DND-41 (cell line): ENCODE measurements around the gene PKD1.

ENCODE experiments used
- ATAC-seq: fragments of 200-7000 bp; cut with Tn5 transposase; 3 replicates; pipeline ENCODE4 v1.9.1; 2021; ENCODE audit warnings: low read depth; ENCODE audit not compliant: insufficient read depth
- DNase-seq: peaks from one replicate; pipeline ENCODE4 v3.0.0-alpha.2; 2020
- H2AFZ ChIP-seq: 2 replicates; pipeline ENCODE4 v1.6.0; 2012; ENCODE audit warnings: low read depth, low read length
- H3K27ac ChIP-seq: 2 replicates; pipeline ENCODE4 v1.5.1; 2012; ENCODE audit warnings: low read length, inconsistent platforms
- H3K27me3 ChIP-seq: fragments of 200-600 bp; sonication (generic); 2 replicates; pipeline ENCODE4 v1.6.0; 2012; ENCODE audit warnings: low read length, mild to moderate bottlenecking, inconsistent platforms; ENCODE audit not compliant: insufficient read depth, poor library complexity
- H3K36me3 ChIP-seq: 2 replicates; pipeline ENCODE4 v1.5.1; 2012; ENCODE audit warnings: low read length, inconsistent platforms; ENCODE audit not compliant: insufficient read depth
- H3K4me1 ChIP-seq: 2 replicates; pipeline ENCODE4 v1.5.1; 2012; ENCODE audit warnings: mild to moderate bottlenecking, low read length; ENCODE audit not compliant: insufficient read depth
- H3K4me2 ChIP-seq: 2 replicates; pipeline ENCODE4 v1.6.0; 2012; ENCODE audit warnings: mild to moderate bottlenecking, moderate library complexity, low read length, inconsistent platforms; ENCODE audit not compliant: insufficient read depth
- H3K4me3 ChIP-seq, 2 experiments: fragments of 200-600 bp in 1 of 2; shearing (Covaris generic) in 1 of 2; 2 replicates each; pipeline ENCODE4 v1.5.1; 2012 to 2016; ENCODE audit warnings: inconsistent platforms in 2 of 2, low read length in 2 of 2, mild to moderate bottlenecking in 2 of 2, low read depth in 1 of 2, moderate library complexity in 1 of 2
- H3K79me2 ChIP-seq: 2 replicates; pipeline ENCODE4 v1.6.0; 2012; ENCODE audit warnings: low read length, inconsistent platforms; ENCODE audit not compliant: insufficient read depth
- H3K9ac ChIP-seq: 2 replicates; pipeline ENCODE4 v1.6.0; 2012; ENCODE audit warnings: low read depth, mild to moderate bottlenecking, inconsistent platforms, low read length, moderate library complexity
- H3K9me3 ChIP-seq: 2 replicates; pipeline ENCODE4 v1.5.1; 2012; ENCODE audit warnings: low read length, moderate library complexity, mild to moderate bottlenecking, inconsistent platforms; ENCODE audit not compliant: insufficient read depth, severe bottlenecking
- H4K20me1 ChIP-seq: 2 replicates; pipeline ENCODE4 v1.6.0; 2012; ENCODE audit warnings: low read length; ENCODE audit not compliant: insufficient read depth
- EZH2 ChIP-seq: IDR thresholded peaks from 3 replicates; pipeline ENCODE4 v1.6.1; 2012; ENCODE audit warnings: borderline replicate concordance, low read depth, mild to moderate bottlenecking, moderate library complexity, low read length, inconsistent platforms; ENCODE audit not compliant: severe bottlenecking
- TF ChIP-seq, protein P1 (sequence below): IDR thresholded peaks from 2 replicates; pipeline ENCODE4 v1.5.1; 2012; ENCODE audit warnings: borderline replicate concordance, low read length, moderate library complexity, mild to moderate bottlenecking; ENCODE audit not compliant: poor library complexity, severe bottlenecking; ENCODE audit errors: extremely low read depth

PKD1 gene

DNA sequence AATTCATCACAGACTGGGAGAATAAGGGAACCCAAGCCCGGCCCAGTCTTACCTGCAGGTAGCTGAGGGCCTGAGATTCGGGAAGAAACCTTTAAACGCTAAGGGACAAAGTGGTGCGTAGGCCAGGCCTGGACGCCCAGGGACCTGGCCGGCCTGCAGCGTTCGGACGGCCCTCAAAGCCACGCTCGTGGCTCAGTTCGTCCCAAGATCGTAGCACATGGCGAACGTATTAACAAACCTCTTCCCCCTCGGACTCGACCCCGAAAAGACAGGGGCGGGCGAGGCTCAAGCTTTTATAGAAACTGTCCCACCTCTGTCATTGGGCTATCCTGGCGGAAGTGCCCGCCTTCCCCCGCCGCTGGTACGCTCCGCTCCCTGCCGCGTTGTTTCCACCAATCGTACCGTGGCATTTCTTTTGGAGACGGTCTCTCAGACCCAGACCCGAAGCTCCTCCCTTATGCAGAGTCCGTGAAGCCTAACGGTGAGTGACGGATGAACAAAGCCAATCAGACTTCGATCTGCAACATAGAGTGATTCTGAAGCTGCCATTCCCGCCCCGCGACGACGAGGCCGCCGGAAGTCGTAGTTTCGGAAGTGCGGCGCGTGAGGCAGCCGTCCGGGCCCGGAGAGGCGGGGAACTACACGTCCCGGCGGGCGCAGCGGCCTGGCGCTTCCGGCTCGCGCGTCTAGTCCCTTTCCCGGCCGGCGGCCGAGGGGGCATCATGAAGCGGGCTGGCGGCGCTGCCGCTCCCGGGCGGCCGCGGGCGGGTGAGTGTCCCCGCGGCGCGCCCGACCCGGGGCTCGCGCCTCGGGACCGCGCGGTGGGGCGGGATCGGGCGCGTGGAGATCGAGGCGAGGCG, 19.6 kb upstream of the PKD1 start, which contains the start of gene TRAF7:
Gene TRAF7, plus strand, starts transcription at position 692 of the 860 bp plus-strand sequence. CDS start 8,139 bp downstream, outside the sequence.
- peaks cover 42% of the 10 kb centered on the region for H3K36me3 ChIP-seq
- peak within 1 kb of the TSS; percentile 86 for H3K4me2 ChIP-seq
- TF ChIP-seq EZH2, result no peak
- TF ChIP-seq, protein P1, sequence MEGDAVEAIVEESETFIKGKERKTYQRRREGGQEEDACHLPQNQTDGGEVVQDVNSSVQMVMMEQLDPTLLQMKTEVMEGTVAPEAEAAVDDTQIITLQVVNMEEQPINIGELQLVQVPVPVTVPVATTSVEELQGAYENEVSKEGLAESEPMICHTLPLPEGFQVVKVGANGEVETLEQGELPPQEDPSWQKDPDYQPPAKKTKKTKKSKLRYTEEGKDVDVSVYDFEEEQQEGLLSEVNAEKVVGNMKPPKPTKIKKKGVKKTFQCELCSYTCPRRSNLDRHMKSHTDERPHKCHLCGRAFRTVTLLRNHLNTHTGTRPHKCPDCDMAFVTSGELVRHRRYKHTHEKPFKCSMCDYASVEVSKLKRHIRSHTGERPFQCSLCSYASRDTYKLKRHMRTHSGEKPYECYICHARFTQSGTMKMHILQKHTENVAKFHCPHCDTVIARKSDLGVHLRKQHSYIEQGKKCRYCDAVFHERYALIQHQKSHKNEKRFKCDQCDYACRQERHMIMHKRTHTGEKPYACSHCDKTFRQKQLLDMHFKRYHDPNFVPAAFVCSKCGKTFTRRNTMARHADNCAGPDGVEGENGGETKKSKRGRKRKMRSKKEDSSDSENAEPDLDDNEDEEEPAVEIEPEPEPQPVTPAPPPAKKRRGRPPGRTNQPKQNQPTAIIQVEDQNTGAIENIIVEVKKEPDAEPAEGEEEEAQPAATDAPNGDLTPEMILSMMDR, result peak; percentile 6
- peak within 1 kb of the TSS; percentile 95 to 97 for H3K4me3 ChIP-seq
- H4K20me1 ChIP-seq, result peaks cover 89% of the 10 kb centered on the region
- peak; percentile 95 for ATAC-seq
- H3K9ac ChIP-seq, result peak within 1 kb of the TSS; percentile 89
- peak; percentile 100 for DNase-seq
- H3K79me2 ChIP-seq, result peaks cover 77% of the 10 kb centered on the region
- no peaks in the 10 kb centered on the region for H3K9me3 ChIP-seq
- H3K27ac ChIP-seq, result peak within 1 kb of the TSS; percentile 86
- H3K27me3 ChIP-seq, result no peaks in the 10 kb centered on the region
- peak within 1 kb of the TSS; percentile 54 for H2AFZ ChIP-seq
- peaks cover 55% of the 10 kb centered on the region for H3K4me1 ChIP-seq

DNA sequence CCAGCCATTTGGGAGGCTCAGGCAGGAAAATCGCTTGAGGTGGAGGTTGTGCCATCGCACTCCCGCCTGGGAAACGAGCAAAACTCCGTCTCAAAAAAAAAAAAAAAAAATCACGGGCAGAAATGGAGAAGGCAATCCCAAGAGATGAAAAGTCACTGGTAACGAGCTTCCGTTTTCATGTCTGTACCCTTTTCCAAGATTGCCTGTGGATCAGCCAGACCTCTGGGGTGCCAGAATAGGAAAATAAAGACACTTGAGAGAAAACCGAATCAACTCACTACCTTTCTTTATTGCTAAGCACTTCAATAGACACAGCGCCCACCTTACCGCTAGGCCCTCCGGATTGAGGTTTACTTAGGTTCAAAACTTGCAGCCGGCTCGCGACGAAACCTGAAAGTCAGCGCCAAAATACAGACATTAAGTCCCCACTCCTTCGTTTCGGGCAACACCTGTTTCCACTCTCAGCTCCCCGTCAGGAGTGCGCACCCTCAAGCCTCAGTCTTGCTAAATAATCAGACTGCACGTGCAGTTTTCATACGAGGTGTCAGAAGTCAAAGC, 18.9 kb upstream of the PKD1 start:
- H3K9ac ChIP-seq, result peak overlapping the region; percentile 89
- no peak for DNase-seq
- TF ChIP-seq, protein P1, result no peak
- no peak for TF ChIP-seq EZH2
- H4K20me1 ChIP-seq, result peaks cover 90% of the 10 kb centered on the region
- peak overlapping the region; percentile 95 to 97 for H3K4me3 ChIP-seq
- H3K4me1 ChIP-seq, result peaks cover 60% of the 10 kb centered on the region
- H2AFZ ChIP-seq, result peak overlapping the region; percentile 37
- no peak for ATAC-seq
- no peaks in the 10 kb centered on the region for H3K9me3 ChIP-seq
- peaks cover 42% of the 10 kb centered on the region for H3K36me3 ChIP-seq
- peaks cover 70% of the 10 kb centered on the region for H3K79me2 ChIP-seq
- H3K27me3 ChIP-seq, result no peaks in the 10 kb centered on the region
- peak overlapping the region; percentile 86 for H3K4me2 ChIP-seq
- peak overlapping the region; percentile 86 for H3K27ac ChIP-seq

DNA sequence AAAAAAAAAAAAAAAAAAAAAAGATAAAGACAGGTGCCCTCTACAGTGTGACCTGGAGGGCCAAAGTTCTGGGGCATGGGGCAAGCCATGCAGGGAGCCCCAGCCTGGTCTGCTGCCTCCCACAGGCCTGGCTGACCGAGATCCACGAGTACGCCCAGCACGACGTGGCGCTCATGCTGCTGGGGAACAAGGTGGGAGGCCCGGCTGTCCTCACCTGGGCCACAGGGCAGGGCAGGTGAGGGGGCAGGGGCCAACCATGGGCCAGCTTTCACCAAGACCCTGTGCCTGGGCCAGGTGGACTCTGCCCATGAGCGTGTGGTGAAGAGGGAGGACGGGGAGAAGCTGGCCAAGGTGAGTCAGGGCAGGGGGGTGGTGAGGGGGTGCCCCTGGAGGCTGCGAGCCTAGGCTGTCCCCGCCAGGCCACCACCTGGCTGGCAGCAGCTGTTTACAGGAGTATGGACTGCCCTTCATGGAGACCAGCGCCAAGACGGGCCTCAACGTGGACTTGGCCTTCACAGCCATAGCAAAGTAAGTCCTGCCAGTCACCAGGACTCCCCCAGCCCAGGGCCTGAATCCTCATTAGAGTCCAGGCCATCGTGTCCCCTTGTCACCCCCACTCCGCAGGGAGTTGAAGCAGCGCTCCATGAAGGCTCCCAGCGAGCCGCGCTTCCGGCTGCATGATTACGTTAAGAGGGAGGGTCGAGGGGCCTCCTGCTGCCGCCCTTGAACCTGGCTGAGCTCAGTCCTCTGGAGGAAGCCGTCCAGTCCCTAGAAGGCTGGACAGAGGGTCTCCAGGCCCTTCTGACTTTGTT, 17.2 kb upstream of the PKD1 start:
- Histone ChIP-seq H3K4me2 (peak overlapping the region; percentile 86), H3K9ac (peak overlapping the region; percentile 89), H4K20me1 (peaks cover 83% of the 10 kb centered on the region), H2AFZ (no peak overlapping the region), H3K27ac (no peak overlapping the region), H3K36me3 (peaks cover 34% of the 10 kb centered on the region), H3K9me3 (no peaks in the 10 kb centered on the region), H3K27me3 (no peaks in the 10 kb centered on the region), H3K79me2 (peaks cover 53% of the 10 kb centered on the region), H3K4me3 (peak overlapping the region in 1 of 2 experiments; percentile 95; a peak in 3 of 4 replicates), H3K4me1 (peaks cover 60% of the 10 kb centered on the region)
- TF ChIP-seq EZH2, result no peak
- TF ChIP-seq, protein P1, result no peak
- no peak for DNase-seq
- no peak for ATAC-seq
